H1 (cell line): ENCODE measurements around the gene ICE1. TPM values are rescaled to one million over a fixed set of nuclear protein-coding genes. Genes with fewer than 3 reads are reported as not detected.
"Not testable (repeated sequence)": the region's sequence is repeated elsewhere in the genome, so short reads cannot be mapped to it uniquely, and the experiment has no call there.

Source experiments
- CTCF ChIA-PET: fragments of 300-600 bp; sonication (Branson Sonifier 250); formaldehyde crosslinking; loops from one replicate; lab custom pipeline; 2021; ENCODE audit not compliant: partially characterized antibody; lab: Charles Lee
- POLR2A ChIA-PET: fragments of 300-600 bp; sonication (Branson Sonifier 250); formaldehyde crosslinking; loops from one replicate; lab custom pipeline; 2021; ENCODE audit warnings: inconsistent platforms; ENCODE audit not compliant: partially characterized antibody; lab: Charles Lee
- DNase-seq, 2 experiments: peaks; one replicate each; pipeline versions ENCODE4 v3.0.0 to v3.0.0-alpha.2; 2010 to 2022; ENCODE audit warnings: low spot score in 2 of 2, low read depth in 1 of 2, mixed read lengths in 1 of 2
- FAIRE-seq: peaks from 2 replicates; lab custom pipeline; 2011; peaks lifted over from hg19 to GRCh38; lab: Jason Lieb, UNC
- H2AFZ ChIP-seq: 2 replicates; pipeline ENCODE4 v1.8.1; 2012; ENCODE audit warnings: low read length, inconsistent platforms
- H2AK5ac ChIP-seq: 2 replicates; pipeline ENCODE4 v1.6.1; 2013; ENCODE audit warnings: low read depth, low read length
- H2BK120ac ChIP-seq: replicated peaks from 2 replicates; pipeline ENCODE3; 2013; ENCODE audit warnings: low read depth, low read length, inconsistent platforms
- H2BK12ac ChIP-seq: 2 replicates; pipeline ENCODE4 v1.6.1; 2013; ENCODE audit warnings: low read depth, low read length
- H2BK15ac ChIP-seq: 2 replicates; pipeline ENCODE4 v1.6.1; 2013; ENCODE audit warnings: low read length
- H2BK20ac ChIP-seq: 2 replicates; pipeline ENCODE4 v1.6.1; 2013; ENCODE audit warnings: low read length
- H2BK5ac ChIP-seq: 2 replicates; pipeline ENCODE4 v1.6.1; 2013; ENCODE audit warnings: low read depth, low read length
- H3K14ac ChIP-seq: 2 replicates; pipeline ENCODE4 v1.6.1; 2013; ENCODE audit warnings: inconsistent platforms; ENCODE audit not compliant: insufficient read length
- H3K18ac ChIP-seq: 2 replicates; pipeline ENCODE4 v1.6.1; 2013; ENCODE audit warnings: low read length; ENCODE audit errors: extremely low read depth
- H3K23ac ChIP-seq: 2 replicates; pipeline ENCODE4 v1.6.1; 2013; ENCODE audit warnings: inconsistent platforms; ENCODE audit not compliant: insufficient read length
- H3K23me2 ChIP-seq: 2 replicates; pipeline ENCODE4 v1.6.1; 2013; ENCODE audit warnings: low read depth, low read length
- H3K27ac ChIP-seq: 2 replicates; pipeline ENCODE4 v1.6.1; 2011; ENCODE audit warnings: low read depth, low read length, inconsistent platforms
- H3K27me3 ChIP-seq, 4 experiments: replicated peaks in 1 of 4; 1 replicate in 1 of 4; 2 replicates in 3 of 4; pipeline versions ENCODE4 v1.6.1 to v1.8.1; 2011 to 2013; ENCODE audit warnings: low read length in 3 of 4, mild to moderate bottlenecking in 3 of 4, inconsistent platforms in 2 of 4, mixed read lengths in 2 of 4, moderate library complexity in 1 of 4; ENCODE audit not compliant: control insufficient read depth in 3 of 4, insufficient read depth in 3 of 4; ENCODE audit errors: extremely low read depth in 1 of 4
- H3K36me3 ChIP-seq, 4 experiments: 2 replicates each; pipeline versions ENCODE4 v1.6.1 to v1.8.1; 2011 to 2013; ENCODE audit warnings: mild to moderate bottlenecking in 4 of 4, low read length in 3 of 4, moderate library complexity in 2 of 4, control low read depth in 1 of 4, inconsistent platforms in 1 of 4; ENCODE audit not compliant: insufficient read depth in 4 of 4, control insufficient read depth in 2 of 4
- H3K4ac ChIP-seq: replicated peaks from 2 replicates; pipeline ENCODE3; 2013; ENCODE audit warnings: low read length, low read depth, mixed read lengths, inconsistent platforms; ENCODE audit not compliant: insufficient read length
- H3K4me1 ChIP-seq, 4 experiments: replicated peaks in 1 of 4; 1 replicate in 1 of 4; 2 replicates in 3 of 4; pipeline versions ENCODE4 v1.6.1 to v1.8.1; 2011 to 2013; ENCODE audit warnings: low read length in 3 of 4, inconsistent platforms in 2 of 4, mixed read lengths in 1 of 4; ENCODE audit not compliant: insufficient read depth in 4 of 4, control insufficient read depth in 3 of 4
- H3K4me2 ChIP-seq, 2 experiments: 2 replicates each; pipeline versions ENCODE4 v1.6.1 to v1.8.1; 2011 to 2013; ENCODE audit warnings: low read depth in 2 of 2, low read length in 2 of 2, control low read depth in 1 of 2, inconsistent platforms in 1 of 2, mild to moderate bottlenecking in 1 of 2; ENCODE audit not compliant: insufficient read depth in 1 of 2
- H3K4me3 ChIP-seq, 4 experiments: fragments of 200-600, 300-600 bp in 1 of 4; sonication (generic), shearing (Covaris generic), sonication (Bioruptor Twin) in 1 of 4; 2 replicates each; pipeline versions ENCODE4 v1.5.1 to v1.8.1; 2011 to 2016; ENCODE audit warnings: low read length in 4 of 4, low read depth in 3 of 4, control low read depth in 2 of 4, inconsistent platforms in 2 of 4, mild to moderate bottlenecking in 2 of 4, mixed read lengths in 1 of 4, moderate library complexity in 1 of 4; ENCODE audit not compliant: insufficient read depth in 2 of 4; ENCODE audit errors: extremely low read depth in 1 of 4
- H3K56ac ChIP-seq: replicated peaks from 2 replicates; pipeline ENCODE3; 2013; ENCODE audit warnings: low read depth, mild to moderate bottlenecking, mixed read lengths, low read length, inconsistent platforms; ENCODE audit not compliant: insufficient read length
- H3K79me1 ChIP-seq: 2 replicates; pipeline ENCODE4 v1.6.1; 2013; ENCODE audit warnings: low read depth, low read length, control low read depth
- H3K79me2 ChIP-seq, 2 experiments: 2 replicates each; pipeline versions ENCODE4 v1.6.1 to v1.8.1; 2012 to 2013; ENCODE audit warnings: low read length in 2 of 2, mild to moderate bottlenecking in 2 of 2, inconsistent platforms in 1 of 2; ENCODE audit not compliant: insufficient read depth in 2 of 2, control insufficient read depth in 1 of 2
- H3K9ac ChIP-seq, 4 experiments: replicated peaks in 1 of 4; 1 replicate in 1 of 4; 2 replicates in 3 of 4; pipeline versions ENCODE4 v1.6.1 to v1.8.1; 2011 to 2013; ENCODE audit warnings: low read depth in 3 of 4, low read length in 3 of 4, control low read depth in 2 of 4, mild to moderate bottlenecking in 2 of 4, moderate library complexity in 2 of 4, inconsistent platforms in 1 of 4; ENCODE audit errors: extremely low read depth in 1 of 4
- H3K9me3 ChIP-seq, 2 experiments: 2 replicates each; pipeline versions ENCODE4 v1.6.1 to v1.8.1; 2012 to 2013; ENCODE audit warnings: mild to moderate bottlenecking in 2 of 2, moderate library complexity in 2 of 2, control low read depth in 1 of 2, inconsistent platforms in 1 of 2, low read depth in 1 of 2, low read length in 1 of 2, mixed read lengths in 1 of 2; ENCODE audit not compliant: insufficient read depth in 2 of 2
- H4K20me1 ChIP-seq, 2 experiments: replicated peaks in 1 of 2; 2 replicates each; pipeline versions ENCODE3 to v1.8.1; 2011 to 2013; ENCODE audit warnings: inconsistent platforms in 2 of 2, low read length in 2 of 2, mild to moderate bottlenecking in 1 of 2; ENCODE audit not compliant: insufficient read depth in 2 of 2, control insufficient read depth in 1 of 2
- H4K5ac ChIP-seq: 2 replicates; pipeline ENCODE4 v1.6.1; 2013; ENCODE audit warnings: low read length, low read depth, mixed read lengths, inconsistent platforms; ENCODE audit not compliant: insufficient read length
- H4K8ac ChIP-seq: 2 replicates; pipeline ENCODE4 v1.8.0; 2013; ENCODE audit warnings: mild to moderate bottlenecking, moderate library complexity, low read length, inconsistent platforms; ENCODE audit not compliant: insufficient read depth; ENCODE audit errors: extremely low read depth
- H4K91ac ChIP-seq: replicated peaks from 2 replicates; pipeline ENCODE3; 2013; ENCODE audit warnings: low read length, mixed read lengths, inconsistent platforms; ENCODE audit not compliant: insufficient read length
- WGBS, 2 experiments: shearing (Covaris generic) in 1 of 2; methylation state at CpG; one replicate each; pipeline versions ENCODE4 v1.1.6 to v1.1.7; 2013 to 2015; ENCODE audit warnings: low lambda C conversion rate in 2 of 2, mixed read lengths in 2 of 2, inconsistent platforms in 1 of 2, low coverage in 1 of 2, missing lambda C conversion rate in 1 of 2; ENCODE audit not compliant: insufficient replicate concordance in 2 of 2, insufficient coverage in 1 of 2, insufficient read length in 1 of 2; ENCODE audit errors: extremely low coverage in 1 of 2, missing lambda C conversion rate in 1 of 2; 5-methylcytosine and 5-hydroxymethylcytosine counted together
- polyA plus RNA-seq, 7 experiments: library from polyadenylated mRNA; depleted of rRNA in 3 of 7; stranded (reverse) in 5 of 7; unstranded in 2 of 7; fragments of >200 nt in 5 of 7; fragments of 200-250 nt in 2 of 7; gene quantifications; 1 replicate in 5 of 7; 2 replicates in 1 of 7; 4 replicates in 1 of 7; pipeline versions ENCODE4 v1.2.1 to v1.2.3, GENCODE V29; 2011 to 2013; ENCODE audit warnings: missing spikeins in 2 of 7, mixed read lengths in 2 of 7
- total RNA-seq: library from RNA; stranded (reverse); fragmentation: NEBNext Ultra II Directional; extraction: Animal tissue kit (Norgen Biotek cat#: 25700); gene quantifications from 2 replicates; pipeline ENCODE4 v1.2.1, GENCODE V29; 2021

ICE1 gene
- total and polyA plus RNA-seq, 2 of the 8 experiments (the other 6 are each of a cell fraction or from before 2014, with no cell fraction given): 11.8 to 53.9 TPM

GRCh38 chr5:5492934-5493271 is 70.4 kb downstream of the ICE1 start:
- POLR2A ChIA-PET, H2BK120ac ChIP-seq, H3K23ac ChIP-seq, H4K5ac ChIP-seq, H3K27ac ChIP-seq, DNase-seq, H3K9ac ChIP-seq, H2BK5ac ChIP-seq, H4K91ac ChIP-seq, H2AFZ ChIP-seq, H3K4me2 ChIP-seq, H3K4me1 ChIP-seq, H2BK12ac ChIP-seq, H3K4ac ChIP-seq, H3K14ac ChIP-seq, FAIRE-seq, H3K9me3 ChIP-seq, H4K20me1 ChIP-seq, H3K56ac ChIP-seq, H3K36me3 ChIP-seq, H3K18ac ChIP-seq, H3K23me2 ChIP-seq, H3K79me1 ChIP-seq, H2AK5ac ChIP-seq, H3K79me2 ChIP-seq, H3K4me3 ChIP-seq, H4K8ac ChIP-seq, H2BK15ac ChIP-seq, H2BK20ac ChIP-seq, H3K27me3 ChIP-seq: not testable (repeated sequence)
- CTCF ChIA-PET: interaction anchor here (1.8 to 2.3 kb wide), 3 partner anchors 372 to 390 kb away, joined by 4 to 17 read pairs (median 7); no protein-coding TSS in a partner anchor
- 77% methylated on average over 2 of the region's 2 CpGs; no CpG with 5 or more reads in 1 of the 2 experiments for WGBS, 2 experiments
